Keratinocyte (primary cell): ENCODE data around the gene DOCK1.

Source experiments
- EZH2 ChIP-seq: IDR thresholded peaks from one replicate; pipeline ENCODE4 v1.6.1; 2012; ENCODE audit warnings: inconsistent platforms, mild to moderate bottlenecking, low read length, moderate library complexity
- TF ChIP-seq, protein P1 (sequence below), 3 experiments: IDR thresholded peaks in 1 of 3; conservative IDR thresholded peaks in 1 of 3; optimal IDR thresholded peaks in 1 of 3; 2 replicates in 2 of 3; 3 replicates in 1 of 3; pipeline versions ENCODE3 to v1.5.1; 2011; ENCODE audit warnings: low read length in 3 of 3, mild to moderate bottlenecking in 3 of 3, moderate library complexity in 2 of 3, control low read depth in 1 of 3, inconsistent platforms in 1 of 3; ENCODE audit not compliant: insufficient read depth in 2 of 3; ENCODE audit errors: extremely low read depth in 1 of 3

DNA sequence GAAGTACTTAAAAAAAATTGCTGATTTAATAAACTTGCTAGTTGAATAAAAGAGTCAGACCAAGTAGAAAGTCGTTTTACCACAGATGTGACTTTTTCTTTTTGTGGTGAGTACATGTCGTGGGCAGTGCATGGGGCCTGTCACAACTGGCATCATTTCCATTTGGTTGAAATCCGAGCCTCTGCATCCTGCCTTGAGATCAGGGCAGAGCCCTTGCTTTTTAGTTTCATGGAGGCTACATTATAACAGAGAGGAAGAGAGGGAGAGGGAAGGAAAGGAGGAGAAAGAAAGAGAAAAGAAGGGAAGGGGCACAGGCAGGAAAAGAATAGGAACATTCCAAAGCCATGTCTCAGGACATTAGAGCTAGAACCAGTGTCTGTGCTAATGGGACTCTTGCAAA lies 311.6 kb downstream of the DOCK1 start:
- TF ChIP-seq, protein P1, sequence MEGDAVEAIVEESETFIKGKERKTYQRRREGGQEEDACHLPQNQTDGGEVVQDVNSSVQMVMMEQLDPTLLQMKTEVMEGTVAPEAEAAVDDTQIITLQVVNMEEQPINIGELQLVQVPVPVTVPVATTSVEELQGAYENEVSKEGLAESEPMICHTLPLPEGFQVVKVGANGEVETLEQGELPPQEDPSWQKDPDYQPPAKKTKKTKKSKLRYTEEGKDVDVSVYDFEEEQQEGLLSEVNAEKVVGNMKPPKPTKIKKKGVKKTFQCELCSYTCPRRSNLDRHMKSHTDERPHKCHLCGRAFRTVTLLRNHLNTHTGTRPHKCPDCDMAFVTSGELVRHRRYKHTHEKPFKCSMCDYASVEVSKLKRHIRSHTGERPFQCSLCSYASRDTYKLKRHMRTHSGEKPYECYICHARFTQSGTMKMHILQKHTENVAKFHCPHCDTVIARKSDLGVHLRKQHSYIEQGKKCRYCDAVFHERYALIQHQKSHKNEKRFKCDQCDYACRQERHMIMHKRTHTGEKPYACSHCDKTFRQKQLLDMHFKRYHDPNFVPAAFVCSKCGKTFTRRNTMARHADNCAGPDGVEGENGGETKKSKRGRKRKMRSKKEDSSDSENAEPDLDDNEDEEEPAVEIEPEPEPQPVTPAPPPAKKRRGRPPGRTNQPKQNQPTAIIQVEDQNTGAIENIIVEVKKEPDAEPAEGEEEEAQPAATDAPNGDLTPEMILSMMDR (optimal IDR thresholded peaks at IDR 0.05 in 1 of 3, IDR thresholded peaks at IDR 0.05 in 1 of 3, conservative IDR thresholded peaks at IDR 0.05 in 1 of 3; ENCODE audit: extremely low read depth in 1 of 3, insufficient read depth in 2 of 3, low read length in 3 of 3) = no peak
- TF ChIP-seq EZH2 = no peak
